HK-2 (cell line): ENCODE data around the gene CES2.

Experiments
- DNase-seq: peaks from one replicate; pipeline ENCODE4 v3.0.0-alpha.2; 2018; ENCODE audit not compliant: unreplicated experiment

Gene CES2

DNA sequence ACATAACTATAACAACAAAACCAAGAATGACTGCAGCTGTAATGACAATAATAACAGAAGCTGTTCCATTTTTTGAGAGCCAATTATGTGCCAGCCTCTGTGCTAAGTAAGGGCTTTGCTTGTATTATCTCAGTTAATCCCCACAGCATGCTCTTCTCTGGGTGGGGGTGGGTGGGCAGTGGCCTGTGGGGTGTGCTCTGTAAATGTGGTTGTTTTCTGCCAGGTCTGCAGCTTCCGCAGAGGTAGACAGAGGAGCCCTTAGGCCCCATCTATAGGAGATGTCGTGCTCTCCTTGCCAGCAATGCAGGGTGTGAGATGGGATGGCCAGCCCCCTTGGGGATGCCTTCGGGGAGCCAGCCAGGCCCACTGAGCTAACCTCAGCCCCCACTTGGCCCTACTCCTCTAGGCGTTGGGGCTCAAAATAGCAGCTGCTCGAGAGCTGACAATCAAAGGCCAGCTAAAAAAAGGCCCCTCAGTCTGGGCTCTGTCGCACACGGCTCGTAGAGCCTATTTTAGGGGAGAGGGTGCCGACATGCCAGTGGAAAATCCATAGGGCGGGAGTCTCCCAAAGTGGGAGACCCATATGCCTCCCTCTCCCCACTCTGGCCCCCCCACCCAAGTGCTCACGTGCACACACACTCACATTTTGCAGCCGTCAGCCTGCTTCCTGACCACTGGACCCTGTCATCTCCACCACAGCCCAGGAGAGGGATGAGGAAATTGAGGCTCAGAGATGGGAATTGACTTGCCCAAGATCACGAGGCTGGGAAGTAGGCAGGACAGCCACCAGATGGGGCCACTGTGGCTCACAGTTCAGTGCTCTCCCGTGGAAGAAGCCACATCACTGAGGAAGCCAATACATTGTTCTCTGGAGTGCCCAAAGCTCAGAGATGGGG, 32.4 kb upstream of the CES2 start:
- no peak for DNase-seq

DNA sequence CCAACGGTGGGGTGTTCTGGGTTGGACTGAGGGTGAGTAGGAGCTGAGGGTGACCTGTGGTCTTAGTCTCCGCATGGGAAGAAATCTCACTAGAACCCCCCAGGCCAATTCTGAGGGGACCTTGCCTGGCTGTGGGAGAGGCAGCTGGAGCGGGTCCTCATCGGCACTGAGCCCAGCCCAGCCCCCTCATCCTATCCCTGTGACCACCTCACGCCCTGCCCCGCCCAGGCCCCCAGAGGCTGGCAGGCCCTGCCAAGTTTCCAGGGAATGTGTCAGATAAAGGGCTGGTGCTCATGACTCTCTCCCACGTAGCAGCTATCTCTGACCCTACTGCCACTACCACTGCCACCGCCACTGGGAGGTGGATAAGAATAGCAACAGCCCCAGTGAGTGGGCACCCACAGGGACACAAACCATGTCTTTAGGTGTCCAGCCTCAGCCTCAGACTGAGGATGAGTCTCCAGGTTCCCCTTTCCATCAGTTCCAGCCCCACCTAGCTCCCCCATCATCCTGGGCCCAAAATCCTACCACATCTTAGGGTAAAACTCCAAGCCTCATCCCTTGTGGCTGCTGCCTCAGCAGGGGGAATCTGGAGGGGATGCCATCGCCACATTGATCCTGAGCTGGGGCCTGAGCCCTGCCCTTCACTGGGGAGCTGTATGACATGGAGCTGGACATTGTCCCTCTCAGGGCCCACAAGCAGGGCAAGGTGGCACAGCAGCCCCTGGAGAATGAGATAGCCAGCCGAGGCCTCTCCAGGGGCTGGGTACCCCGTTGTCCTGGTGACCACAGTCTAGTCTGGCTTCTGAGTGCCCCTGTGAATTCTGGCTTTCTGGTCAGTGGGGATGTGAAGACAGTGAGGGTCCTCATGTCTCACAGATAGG, 31.5 kb upstream of the CES2 start:
- no peak for DNase-seq

DNA sequence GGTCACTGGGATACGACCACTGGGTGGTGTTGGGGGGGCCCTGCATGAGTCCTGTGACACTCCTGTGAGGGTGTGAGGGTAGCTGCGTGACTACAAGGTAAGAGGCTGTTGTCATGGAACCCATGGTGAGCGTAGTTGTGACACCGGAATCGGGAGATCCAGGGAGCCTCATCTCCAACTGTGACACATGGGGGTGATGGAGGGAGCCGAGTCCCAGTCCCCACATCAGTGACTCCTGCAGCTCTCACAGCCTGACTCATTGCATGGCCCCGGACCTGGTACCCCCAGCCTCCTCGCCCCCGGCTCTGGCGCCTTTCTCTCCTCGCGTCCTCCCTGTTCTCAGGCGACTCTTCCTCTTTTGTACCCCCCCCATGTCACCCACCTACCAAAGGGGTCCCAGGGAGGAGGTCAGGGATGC, 30.9 kb upstream of the CES2 start:
- no peak for DNase-seq

DNA sequence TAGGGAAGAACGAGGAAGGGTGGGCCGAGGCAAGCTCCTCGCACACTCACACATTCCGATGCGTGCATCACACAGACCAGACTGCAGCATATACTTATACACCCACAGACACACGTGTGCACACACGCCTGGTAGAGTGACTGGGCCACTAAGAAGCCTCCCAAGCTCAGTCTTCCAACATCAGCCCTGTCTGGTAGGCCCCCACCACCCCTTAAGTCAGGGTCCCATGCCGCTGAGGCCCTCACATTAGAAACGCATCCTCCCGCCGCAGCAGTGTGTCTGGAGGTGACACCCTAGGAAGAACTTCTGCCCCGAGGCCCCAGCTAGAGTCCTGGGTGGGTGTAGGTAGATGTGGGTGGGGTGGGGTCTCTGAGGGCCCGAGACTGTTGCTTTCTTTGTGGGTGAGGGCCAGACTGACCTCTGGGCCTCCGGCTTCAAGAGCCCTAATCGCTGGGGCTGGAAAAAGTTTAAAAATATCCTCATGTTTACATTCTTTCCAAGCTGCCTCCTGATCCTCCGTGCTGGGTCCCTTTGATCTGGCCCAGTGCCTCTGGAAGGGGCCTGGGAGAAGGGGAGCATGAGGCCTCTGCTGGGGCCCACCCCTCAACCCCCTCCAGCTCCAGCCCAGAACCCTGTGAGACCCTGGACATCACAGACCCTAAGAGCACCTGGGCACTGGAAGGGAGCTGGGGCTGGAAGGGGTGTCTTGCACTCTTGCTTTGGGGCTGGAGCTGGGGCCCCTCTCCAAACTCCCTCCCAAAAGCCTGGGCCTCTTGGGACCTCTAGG, 30.3 kb upstream of the CES2 start:
- DNase-seq = no peak

DNA sequence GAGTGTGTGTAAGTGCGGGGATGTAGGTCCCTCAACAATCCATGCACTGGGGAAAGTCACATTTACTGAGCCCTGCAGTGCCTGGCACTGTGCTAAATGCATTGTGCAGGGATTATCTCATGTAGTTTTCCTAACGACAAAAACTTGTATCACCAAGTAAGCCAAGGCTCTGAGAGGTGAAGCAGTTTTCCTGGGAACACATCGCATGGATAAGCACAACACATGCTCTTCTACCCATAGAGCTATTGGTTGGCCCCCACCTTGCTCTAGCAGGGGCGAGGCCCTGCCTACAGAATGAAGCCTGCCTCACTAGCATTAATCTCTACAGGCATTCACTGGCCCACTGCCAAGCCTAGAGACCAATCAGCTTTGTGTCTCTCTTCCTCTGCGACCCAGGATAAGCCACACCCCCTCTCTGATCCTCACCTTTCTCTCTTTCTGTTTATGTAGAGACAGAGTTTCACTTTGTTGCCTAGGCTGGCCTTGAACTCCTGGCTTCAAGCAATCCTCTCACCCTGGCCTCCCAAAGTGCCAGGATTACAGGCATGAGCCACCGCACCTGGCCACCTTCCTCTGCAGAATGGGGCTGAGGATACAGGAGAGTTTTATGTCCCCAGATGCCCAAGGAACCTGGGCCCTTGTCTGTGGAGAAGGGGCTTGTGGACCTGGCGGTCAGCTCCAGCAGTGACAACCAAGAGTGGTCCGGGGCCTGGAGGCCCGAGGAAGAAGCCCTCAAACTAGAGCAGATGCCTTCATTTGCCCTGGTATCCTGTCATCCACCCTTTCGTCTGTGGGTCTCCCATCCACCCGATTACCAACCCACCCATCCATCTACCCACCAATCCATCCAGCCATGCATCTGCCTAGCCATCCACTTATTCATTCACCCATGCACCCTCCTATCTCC, 29.4 kb upstream of the CES2 start:
- DNase-seq = no peak

DNA sequence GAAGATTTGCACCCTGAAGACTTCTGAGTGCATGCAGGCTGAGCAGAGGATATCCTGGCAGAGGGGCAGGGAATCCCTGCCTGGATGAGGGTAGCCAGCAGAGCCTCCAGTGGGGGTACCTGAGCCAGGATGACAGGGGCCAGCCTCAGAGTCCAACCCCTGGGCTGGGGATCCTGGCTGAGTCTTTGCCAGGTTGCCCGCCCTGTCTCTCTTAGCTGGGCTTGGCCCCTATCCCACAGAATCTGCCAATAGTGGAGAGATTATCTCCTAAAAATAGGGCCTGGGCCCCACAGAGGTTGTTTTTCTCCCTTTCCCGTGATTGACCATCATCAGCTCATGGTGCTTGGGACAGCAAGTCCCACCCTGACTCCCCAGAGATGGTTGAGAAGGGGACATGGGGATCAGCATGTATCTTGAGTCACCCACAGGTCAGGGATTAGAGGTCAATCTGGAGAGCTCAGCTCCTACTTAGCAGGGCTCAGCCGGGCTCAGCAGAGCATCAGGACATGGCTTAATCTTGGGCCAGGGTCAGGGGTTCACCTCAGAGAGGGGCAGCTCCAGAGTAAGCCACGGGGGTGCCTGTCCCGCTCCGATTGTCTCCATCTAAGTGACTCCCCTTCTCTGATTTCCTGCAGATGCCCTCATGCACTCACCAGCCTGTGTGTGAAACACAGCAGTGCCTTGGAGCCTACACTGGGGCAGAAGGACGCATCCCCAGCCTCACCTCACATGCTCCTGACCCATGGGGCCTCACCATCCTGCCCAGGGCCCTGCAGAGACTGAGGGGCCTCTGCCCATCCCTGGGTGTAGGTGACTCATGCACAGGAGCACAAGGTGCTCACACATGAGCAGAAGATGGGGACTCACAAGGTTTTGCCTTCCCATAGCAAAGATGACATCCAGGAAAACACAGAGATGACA, 28.1 kb upstream of the CES2 start:
- no peak for DNase-seq

DNA sequence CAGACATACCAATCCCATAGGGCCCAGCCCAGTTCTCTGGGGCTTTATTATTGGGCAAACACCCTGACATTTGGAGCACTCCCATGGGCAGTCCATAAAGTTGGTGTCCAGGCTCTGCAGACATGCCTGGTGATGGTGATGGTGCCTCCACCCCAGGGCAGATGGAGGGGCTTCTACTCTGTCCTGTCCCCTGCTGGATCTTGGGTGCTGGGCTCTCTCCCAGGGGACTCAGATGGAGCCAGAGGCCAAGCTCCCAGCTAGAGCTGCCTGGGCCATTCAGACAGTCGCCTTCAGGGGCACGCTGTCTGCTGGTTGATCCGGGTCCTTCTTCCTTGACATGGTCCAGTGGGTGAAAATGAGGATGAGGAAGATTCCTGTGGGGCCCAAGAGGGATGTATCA, 27.2 kb upstream of the CES2 start:
- DNase-seq = no peak

DNA sequence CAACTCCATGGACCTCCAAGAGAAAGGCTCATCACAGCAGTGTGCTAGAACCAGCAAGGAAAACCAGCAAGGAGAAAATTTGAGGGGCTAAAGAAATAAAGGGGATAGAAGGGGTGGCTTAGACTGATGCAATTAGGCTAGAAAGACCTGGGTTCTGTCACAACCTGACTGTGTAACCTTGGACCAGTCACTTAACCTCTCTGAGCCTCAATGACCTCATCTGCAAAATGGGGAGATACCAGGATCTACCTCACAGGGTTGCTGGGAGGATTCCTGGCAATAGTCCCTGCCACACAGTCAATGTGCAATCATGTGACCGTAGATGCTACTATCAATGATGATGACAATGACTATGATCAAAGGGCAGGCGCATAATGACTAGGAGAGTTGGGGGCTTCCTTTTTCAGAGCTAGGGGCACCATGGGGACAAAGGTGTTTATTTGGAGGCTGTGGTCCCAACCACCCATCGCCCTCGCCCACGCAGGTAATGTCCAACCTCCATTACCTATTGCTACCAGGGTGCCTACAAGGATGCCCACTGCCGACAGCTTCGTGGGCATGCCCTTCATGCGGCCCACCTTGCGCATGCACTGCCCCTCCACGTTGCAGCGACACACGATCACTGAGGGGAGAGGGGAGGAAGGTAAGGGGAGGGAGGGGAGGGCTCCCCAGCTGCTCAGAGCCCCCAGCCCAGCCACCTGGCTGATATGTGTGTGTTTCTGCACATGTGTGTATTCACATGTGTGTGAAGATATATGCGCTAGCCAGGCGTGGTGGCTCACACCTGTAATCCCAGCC, 26.4 kb upstream of the CES2 start:
- DNase-seq = no peak

DNA sequence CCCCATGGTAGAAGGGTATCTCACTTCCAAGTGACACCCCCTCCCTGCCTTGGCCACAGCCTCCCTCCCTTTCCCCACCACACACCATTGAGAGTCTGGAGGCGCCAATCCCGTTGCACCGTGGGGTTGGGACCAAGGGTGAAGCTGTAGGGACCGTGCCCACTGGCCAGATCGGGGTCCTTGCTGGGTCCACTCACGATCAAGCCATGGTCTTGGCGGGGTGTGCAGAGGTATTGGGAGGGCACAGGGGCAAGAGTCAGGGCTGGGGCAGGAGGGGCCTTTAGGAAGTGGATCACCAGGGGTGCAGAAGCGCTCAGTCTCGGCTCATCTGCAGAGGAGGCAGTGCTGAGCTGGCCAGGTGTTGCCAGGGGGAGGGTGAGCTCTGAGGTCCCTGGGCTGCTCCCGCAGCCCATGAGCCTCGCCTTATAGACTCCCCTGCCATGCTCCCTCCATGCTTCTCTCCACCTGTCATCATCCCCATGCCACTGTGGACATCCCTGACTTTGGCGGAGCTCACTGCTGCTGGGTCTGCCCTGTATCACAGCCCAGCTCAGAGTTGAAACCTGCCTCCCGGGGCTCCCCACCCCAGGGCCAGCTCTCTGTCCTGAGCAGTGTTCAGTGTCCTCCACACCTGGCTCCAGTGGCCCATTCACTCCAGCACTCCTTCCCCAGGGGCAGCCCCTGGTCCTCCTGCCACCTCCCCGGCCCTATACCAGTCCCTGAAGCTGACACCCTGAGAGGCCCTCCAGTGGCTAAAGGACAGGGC, 25.0 kb upstream of the CES2 start:
- DNase-seq = no peak

DNA sequence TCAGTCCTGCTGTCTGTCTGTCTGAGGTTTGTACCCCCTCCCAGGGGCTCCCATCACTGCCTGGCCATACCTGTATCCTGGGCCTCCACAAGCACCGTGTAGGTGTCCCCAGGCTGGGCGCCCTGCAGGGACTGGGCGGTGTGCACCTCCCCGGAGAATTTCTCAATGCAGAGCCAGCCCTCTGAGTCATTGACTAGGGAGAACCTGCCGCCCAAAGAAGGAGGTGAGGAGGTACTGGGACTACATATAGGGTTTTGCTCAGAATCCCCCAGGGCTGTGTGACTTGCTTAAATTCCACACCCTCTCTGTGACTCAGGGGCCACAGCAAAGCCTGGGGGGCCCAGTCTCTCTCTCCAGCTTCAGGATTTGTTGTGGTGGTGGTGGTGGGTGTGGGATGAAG, 24.2 kb upstream of the CES2 start:
- DNase-seq = no peak

DNA sequence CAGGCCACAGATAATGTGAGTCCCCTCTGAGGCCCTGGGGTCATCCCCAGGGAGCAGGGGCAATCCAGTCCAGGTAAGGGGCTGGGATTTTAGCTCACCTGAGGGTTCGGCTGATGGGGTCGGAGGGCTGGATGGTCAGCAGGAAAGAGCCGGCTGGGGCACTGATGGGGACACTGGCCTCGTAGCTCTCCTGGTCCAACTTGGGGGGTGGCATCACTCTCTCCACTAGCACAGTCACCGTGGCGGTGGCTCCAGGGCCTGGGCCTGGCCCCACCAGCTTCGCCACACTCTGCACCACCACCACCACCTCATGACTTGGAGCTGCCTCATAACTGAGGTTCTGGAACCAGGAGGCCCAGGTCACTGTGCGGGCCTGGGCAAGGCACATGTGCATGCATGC, 23.5 kb upstream of the CES2 start:
- no peak for DNase-seq

DNA sequence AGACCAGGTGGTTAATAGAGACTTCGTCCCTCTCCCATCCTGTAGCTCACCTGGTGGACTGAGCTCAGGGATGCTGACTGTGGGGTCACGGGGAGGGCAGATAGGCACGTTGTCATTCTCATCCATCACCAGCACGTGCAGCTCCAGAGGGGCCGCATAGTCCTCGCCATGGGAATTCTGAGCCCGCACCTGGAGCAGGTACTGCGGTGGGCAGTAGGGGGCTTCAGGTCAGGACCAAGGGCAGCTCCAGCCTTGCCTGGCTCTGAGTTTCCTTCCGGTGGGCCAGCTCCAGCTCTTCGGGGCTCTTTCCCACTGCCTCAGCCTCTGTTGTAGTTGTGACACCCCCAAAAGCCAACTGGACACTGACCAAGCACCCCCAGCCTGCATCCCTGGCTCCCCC, 22.2 kb upstream of the CES2 start:
- DNase-seq = no peak

DNA sequence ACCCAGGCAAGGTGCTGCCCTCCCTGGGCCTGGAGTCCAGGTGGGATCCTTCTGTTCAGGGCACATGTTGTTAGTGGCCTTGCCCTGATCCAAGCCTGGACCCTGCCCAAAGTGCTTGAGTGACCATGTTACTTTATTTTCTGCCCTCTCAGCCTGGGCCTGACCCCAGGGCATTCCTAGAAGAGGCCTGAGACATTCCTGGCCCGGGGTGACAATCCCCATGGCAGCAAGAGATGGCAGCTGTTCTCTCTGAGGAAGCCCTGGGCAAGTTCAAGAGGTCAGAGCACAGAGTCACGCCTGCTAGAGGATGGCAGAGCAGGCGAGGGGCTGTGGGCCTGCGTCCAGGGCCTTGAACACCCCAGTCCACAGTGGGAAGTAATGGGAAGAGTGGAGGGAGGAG, 21.6 kb upstream of the CES2 start:
- no peak for DNase-seq

DNA sequence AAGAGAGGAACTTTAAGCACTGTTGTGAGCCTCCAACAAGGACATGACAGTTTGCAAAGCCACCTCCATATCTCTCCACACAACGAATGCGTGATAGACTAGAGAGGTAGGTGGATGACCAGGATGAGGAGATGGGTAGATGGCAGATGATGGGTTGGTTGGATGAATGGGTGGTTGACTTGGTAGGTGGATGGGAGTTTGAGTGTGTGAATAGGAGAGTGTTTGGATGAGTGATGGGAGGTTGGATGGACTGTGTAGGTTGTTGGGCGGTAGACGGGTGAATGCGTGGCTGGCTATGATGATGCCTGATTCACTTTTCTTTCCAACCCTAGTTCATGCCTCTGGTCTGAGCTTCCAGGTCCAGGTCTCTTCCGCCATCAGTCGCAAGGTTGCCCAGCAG, 20.8 kb upstream of the CES2 start:
- no peak for DNase-seq

DNA sequence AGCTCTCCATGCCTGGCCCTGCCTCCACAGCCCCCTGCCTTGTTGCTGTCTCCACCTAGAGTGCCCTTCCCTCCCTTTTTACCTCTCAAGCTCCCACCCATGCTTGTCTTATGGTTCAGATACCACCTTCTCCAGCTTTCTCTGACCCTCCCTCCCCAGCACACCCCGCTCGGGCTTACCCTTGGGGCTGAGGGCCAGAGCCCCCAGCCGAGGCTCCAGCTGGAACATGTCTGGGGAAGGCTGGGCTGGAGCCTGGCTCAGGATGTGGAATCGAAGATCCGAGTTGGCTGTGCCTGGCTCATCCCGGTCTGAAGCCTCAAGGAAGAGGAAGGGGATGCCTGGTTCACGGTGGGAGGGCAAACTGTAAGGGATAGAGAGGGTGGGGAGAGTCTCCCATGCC, 20.3 kb upstream of the CES2 start:
- DNase-seq = no peak

DNA sequence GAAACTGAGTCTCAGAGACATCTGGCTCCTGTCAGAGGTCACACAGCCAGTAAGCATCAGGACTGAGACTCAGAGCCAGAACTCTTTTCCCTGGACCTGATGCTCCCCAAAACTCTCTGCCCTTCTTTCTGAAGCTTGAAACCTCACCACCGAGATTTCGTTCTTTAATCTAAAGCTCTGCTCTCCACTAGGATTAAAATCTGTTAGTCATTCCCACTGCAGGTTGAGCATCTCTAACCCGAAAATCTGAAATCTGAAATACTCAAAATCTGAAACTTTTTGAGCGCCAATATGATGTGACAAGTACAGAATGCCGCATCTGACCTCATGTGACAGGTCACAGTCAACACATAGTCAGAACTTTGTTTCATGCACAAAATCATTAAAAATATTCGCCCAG, 18.8 kb upstream of the CES2 start:
- no peak for DNase-seq

DNA sequence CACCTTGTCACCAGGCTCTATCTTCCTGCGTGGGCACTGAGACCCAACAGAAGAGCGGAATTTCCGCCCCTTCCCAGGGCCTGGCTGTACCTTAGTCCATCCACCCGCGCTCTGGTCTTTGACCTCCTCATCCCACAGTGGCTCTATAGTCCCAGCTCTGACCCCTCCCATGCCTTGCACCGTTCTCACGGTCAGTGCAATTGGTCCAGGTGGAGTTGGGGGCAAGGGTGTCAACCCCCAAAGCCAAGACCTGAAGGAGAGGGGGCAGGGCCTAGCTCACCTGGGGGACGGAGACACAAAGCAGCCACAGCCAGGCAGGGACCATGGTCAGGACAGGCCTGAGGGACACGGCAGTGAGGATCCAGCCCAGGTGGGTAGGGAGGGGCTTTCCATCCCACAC, 17.6 kb upstream of the CES2 start:
- no peak for DNase-seq

DNA sequence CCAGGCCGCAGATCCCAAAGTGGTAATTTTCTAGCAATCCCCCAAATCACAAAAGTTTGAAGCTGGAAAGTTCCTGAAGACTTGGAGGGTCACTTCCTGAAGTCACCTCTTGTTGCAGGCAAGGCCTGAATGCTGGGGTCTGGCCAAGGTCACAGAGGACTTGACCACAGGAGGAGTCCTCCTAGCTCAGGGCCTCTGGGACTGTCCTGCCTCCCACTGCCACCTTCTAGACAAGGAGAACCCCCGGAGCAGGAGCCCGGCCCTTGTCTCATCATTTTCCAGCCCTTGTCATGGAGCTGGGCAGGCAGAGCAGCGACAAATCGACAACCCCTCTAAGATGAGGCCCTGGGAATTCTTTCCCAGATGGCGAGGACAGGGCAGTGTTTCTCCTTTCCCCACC, 17.0 kb upstream of the CES2 start:
- DNase-seq = no peak
